ENCODE data around the gene NHS. TPM values are rescaled to one million over a fixed set of nuclear protein-coding genes. Genes with fewer than 3 reads are reported as not detected.

The NHS gene
- total RNA-seq, 1 experiment from 2014 or later, result 5.7 TPM

- Histone ChIP-seq H3K4me3 (replicated peaks in 1 of 2; ENCODE audit: low read depth in 1 of 2, low read length in 2 of 2) (no peak overlapping the region), H3K79me2 (ENCODE audit: insufficient read depth, low read length) (no peaks in the 10 kb centered on the region), H3K9ac (ENCODE audit: low read length) (no peak overlapping the region), H3K36me3 (ENCODE audit: control insufficient read depth in 1 of 2, insufficient read depth in 2 of 2, low read length in 2 of 2) (no peaks in the 10 kb centered on the region), H3K4me2 (ENCODE audit: low read length) (no peak overlapping the region), H3K4me1 (ENCODE audit: control insufficient read depth in 1 of 2, insufficient read depth in 2 of 2, low read length in 2 of 2) (no peaks in the 10 kb centered on the region), H2AFZ (ENCODE audit: low read depth, low read length, poor library complexity, severe bottlenecking) (no peak overlapping the region), H3K27ac (ENCODE audit: low read depth, low read length) (no peak overlapping the region), H3K9me2 (ENCODE audit: insufficient read depth) (no peaks in the 10 kb centered on the region), H3K9me3 (ENCODE audit: control insufficient read depth in 1 of 2, insufficient read depth in 1 of 2, low read depth in 1 of 2, low read length in 2 of 2) (no peaks in the 10 kb centered on the region), H3K27me3 (ENCODE audit: insufficient read depth, low read length) (no peaks in the 10 kb centered on the region), H4K20me1 (ENCODE audit: insufficient read depth) (no peaks in the 10 kb centered on the region)
- TF ChIP-seq ZFX (IDR thresholded peaks at IDR 0.05) (no peak), CEBPB (IDR thresholded peaks at IDR 0.05; ENCODE audit: low read depth) (no peak), TCF7L2 (IDR thresholded peaks at IDR 0.05; ENCODE audit: borderline replicate concordance, extremely low read depth, insufficient read depth, insufficient read length) (no peak)
- no peak for DNase-seq (ENCODE audit: low read depth, low spot score)
- ATAC-seq, result no peak
- RAD21 ChIA-PET (ENCODE audit: low non-redundant PET in 1 of 2, low total read pairs in 2 of 2, uncharacterized antibody in 2 of 2, unreplicated experiment in 2 of 2), result no interaction called here
- POLR2A ChIA-PET, result no interaction called here
- no TSS peak for BruUV-seq (replicated peaks)
- CTCF ChIA-PET, result no interaction called here
- intact Hi-C loops (cut with micrococcal nuclease), result no loop called here
Measured at GRCh38 chrX:17606231-17606630, 231.2 kb downstream of the NHS start.

GRCh38 chrX:17608888-17609287 is 233.9 kb downstream of the NHS start:
- Histone ChIP-seq H3K9me2 (ENCODE audit: insufficient read depth) (no peaks in the 10 kb centered on the region), H3K4me3 (replicated peaks in 1 of 2; ENCODE audit: low read depth in 1 of 2, low read length in 2 of 2) (no peak overlapping the region), H3K4me1 (ENCODE audit: control insufficient read depth in 1 of 2, insufficient read depth in 2 of 2, low read length in 2 of 2) (peaks cover 0 to 4% of the 10 kb centered on the region in 2 experiments; a peak in 1 of 4 replicates), H3K27me3 (ENCODE audit: insufficient read depth, low read length) (no peaks in the 10 kb centered on the region), H4K20me1 (ENCODE audit: insufficient read depth) (no peaks in the 10 kb centered on the region), H3K36me3 (ENCODE audit: control insufficient read depth in 1 of 2, insufficient read depth in 2 of 2, low read length in 2 of 2) (no peaks in the 10 kb centered on the region), H3K9me3 (ENCODE audit: control insufficient read depth in 1 of 2, insufficient read depth in 1 of 2, low read depth in 1 of 2, low read length in 2 of 2) (no peaks in the 10 kb centered on the region), H3K4me2 (ENCODE audit: low read length) (no peak overlapping the region), H3K27ac (ENCODE audit: low read depth, low read length) (no peak overlapping the region), H2AFZ (ENCODE audit: low read depth, low read length, poor library complexity, severe bottlenecking) (no peak overlapping the region), H3K79me2 (ENCODE audit: insufficient read depth, low read length) (no peaks in the 10 kb centered on the region), H3K9ac (ENCODE audit: low read length) (no peak overlapping the region)
- BruUV-seq (replicated peaks), result no TSS peak
- DNase-seq (ENCODE audit: low read depth, low spot score), result no peak
- RAD21 ChIA-PET (ENCODE audit: low non-redundant PET in 1 of 2, low total read pairs in 2 of 2, uncharacterized antibody in 2 of 2, unreplicated experiment in 2 of 2), result no interaction called here
- ATAC-seq, result no peak
- CTCF ChIA-PET, result no interaction called here
- POLR2A ChIA-PET, result no interaction called here
- intact Hi-C loops (cut with micrococcal nuclease), result no loop called here
- TF ChIP-seq JUND (IDR thresholded peaks at IDR 0.05) (no peak), CBX3 (IDR thresholded peaks at IDR 0.05; ENCODE audit: low read depth) (no peak), ELF1 (IDR thresholded peaks at IDR 0.05; ENCODE audit: borderline replicate concordance, low read depth) (no peak), EZH2phosphoT487 (IDR thresholded peaks at IDR 0.05; ENCODE audit: borderline replicate concordance) (no peak), TCF7L2 (IDR thresholded peaks at IDR 0.05; ENCODE audit: borderline replicate concordance, extremely low read depth, insufficient read depth, insufficient read length) (no peak), ZBTB33 (IDR thresholded peaks at IDR 0.05; ENCODE audit: extremely low read depth, insufficient replicate concordance, low read length) (no peak), EGR1 (IDR thresholded peaks at IDR 0.05; ENCODE audit: low read depth) (no peak), POLR2A (IDR thresholded peaks at IDR 0.05; ENCODE audit: borderline replicate concordance, extremely low read depth, insufficient read depth, insufficient read length) (no peak), SIN3A (IDR thresholded peaks at IDR 0.05; ENCODE audit: low read depth) (no peak), CEBPB (IDR thresholded peaks at IDR 0.05; ENCODE audit: low read depth) (no peak), MAX (IDR thresholded peaks at IDR 0.05) (no peak)
- TF ChIP-seq, protein P1, sequence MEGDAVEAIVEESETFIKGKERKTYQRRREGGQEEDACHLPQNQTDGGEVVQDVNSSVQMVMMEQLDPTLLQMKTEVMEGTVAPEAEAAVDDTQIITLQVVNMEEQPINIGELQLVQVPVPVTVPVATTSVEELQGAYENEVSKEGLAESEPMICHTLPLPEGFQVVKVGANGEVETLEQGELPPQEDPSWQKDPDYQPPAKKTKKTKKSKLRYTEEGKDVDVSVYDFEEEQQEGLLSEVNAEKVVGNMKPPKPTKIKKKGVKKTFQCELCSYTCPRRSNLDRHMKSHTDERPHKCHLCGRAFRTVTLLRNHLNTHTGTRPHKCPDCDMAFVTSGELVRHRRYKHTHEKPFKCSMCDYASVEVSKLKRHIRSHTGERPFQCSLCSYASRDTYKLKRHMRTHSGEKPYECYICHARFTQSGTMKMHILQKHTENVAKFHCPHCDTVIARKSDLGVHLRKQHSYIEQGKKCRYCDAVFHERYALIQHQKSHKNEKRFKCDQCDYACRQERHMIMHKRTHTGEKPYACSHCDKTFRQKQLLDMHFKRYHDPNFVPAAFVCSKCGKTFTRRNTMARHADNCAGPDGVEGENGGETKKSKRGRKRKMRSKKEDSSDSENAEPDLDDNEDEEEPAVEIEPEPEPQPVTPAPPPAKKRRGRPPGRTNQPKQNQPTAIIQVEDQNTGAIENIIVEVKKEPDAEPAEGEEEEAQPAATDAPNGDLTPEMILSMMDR (IDR thresholded peaks at IDR 0.05 in 2 of 3, conservative IDR thresholded peaks at IDR 0.05 in 1 of 3; ENCODE audit: borderline replicate concordance in 1 of 3, insufficient read depth in 1 of 3, low read depth in 2 of 3, low read length in 2 of 3), result no peak
- TF ChIP-seq, protein P2, sequence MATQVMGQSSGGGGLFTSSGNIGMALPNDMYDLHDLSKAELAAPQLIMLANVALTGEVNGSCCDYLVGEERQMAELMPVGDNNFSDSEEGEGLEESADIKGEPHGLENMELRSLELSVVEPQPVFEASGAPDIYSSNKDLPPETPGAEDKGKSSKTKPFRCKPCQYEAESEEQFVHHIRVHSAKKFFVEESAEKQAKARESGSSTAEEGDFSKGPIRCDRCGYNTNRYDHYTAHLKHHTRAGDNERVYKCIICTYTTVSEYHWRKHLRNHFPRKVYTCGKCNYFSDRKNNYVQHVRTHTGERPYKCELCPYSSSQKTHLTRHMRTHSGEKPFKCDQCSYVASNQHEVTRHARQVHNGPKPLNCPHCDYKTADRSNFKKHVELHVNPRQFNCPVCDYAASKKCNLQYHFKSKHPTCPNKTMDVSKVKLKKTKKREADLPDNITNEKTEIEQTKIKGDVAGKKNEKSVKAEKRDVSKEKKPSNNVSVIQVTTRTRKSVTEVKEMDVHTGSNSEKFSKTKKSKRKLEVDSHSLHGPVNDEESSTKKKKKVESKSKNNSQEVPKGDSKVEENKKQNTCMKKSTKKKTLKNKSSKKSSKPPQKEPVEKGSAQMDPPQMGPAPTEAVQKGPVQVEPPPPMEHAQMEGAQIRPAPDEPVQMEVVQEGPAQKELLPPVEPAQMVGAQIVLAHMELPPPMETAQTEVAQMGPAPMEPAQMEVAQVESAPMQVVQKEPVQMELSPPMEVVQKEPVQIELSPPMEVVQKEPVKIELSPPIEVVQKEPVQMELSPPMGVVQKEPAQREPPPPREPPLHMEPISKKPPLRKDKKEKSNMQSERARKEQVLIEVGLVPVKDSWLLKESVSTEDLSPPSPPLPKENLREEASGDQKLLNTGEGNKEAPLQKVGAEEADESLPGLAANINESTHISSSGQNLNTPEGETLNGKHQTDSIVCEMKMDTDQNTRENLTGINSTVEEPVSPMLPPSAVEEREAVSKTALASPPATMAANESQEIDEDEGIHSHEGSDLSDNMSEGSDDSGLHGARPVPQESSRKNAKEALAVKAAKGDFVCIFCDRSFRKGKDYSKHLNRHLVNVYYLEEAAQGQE (IDR thresholded peaks at IDR 0.05; ENCODE audit: low read depth), result no peak
